ENCODE results near the gene G0S2. TPM values are rescaled to one million over a fixed set of nuclear protein-coding genes. Genes with fewer than 3 reads are reported as not detected.

The G0S2 gene
- total RNA-seq, 4 donors from 2014 or later, result 423 to 6,912 (median 1,538) TPM

DNA sequence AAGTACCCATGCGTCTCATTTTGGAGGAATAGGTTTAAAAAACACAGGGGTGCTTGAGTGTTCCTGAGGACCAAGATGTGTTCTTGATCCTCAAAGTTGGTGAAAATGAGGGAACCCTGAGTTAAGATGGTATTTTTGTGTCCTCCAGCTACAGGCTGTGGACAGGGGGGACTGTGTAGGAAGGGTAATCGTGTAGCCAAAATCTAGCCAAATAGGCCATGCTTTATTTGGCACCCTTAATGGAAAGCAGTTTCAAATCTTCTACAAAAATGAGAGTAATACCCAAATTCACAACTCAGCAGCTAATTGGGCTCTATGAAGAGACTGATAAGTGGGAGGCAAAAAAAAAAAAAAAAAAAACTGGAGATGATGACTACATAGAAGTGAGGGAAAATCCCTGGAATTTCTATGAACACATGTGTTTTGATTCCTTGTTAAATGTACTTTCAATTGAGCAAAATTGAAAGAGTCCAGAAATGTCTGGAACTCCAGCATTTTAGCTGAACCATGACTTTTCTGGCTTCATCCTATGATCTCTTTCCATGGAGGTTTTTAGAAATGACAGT is 29.9 kb downstream of the G0S2 start:
- TF ChIP-seq, protein P1, sequence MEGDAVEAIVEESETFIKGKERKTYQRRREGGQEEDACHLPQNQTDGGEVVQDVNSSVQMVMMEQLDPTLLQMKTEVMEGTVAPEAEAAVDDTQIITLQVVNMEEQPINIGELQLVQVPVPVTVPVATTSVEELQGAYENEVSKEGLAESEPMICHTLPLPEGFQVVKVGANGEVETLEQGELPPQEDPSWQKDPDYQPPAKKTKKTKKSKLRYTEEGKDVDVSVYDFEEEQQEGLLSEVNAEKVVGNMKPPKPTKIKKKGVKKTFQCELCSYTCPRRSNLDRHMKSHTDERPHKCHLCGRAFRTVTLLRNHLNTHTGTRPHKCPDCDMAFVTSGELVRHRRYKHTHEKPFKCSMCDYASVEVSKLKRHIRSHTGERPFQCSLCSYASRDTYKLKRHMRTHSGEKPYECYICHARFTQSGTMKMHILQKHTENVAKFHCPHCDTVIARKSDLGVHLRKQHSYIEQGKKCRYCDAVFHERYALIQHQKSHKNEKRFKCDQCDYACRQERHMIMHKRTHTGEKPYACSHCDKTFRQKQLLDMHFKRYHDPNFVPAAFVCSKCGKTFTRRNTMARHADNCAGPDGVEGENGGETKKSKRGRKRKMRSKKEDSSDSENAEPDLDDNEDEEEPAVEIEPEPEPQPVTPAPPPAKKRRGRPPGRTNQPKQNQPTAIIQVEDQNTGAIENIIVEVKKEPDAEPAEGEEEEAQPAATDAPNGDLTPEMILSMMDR (IDR thresholded peaks at IDR 0.05), result no peak
- no peak for DNase-seq (ENCODE audit: low spot score)
- peak; percentile 20 for ATAC-seq (ENCODE audit: low FRiP score)

DNA sequence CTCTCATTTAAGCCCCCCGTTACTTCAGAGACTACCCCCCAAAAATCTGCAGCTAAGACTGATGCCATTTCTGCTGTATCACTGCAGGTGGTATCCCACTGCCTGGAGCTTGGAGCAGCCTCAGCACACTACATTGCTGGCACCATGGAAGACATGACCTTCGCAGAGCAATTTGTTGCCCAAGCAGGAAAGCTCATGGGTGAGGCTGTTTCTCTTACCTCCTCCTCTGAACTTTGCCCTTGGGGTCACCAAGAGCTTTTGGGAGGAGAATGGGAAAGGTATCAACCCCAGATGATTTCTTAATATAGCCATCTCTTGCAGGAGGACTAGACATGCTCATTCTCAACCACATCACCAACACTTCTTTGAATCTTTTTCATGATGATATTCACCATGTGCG is 31.4 kb downstream of the G0S2 start:
- TF ChIP-seq, protein P1 (IDR thresholded peaks at IDR 0.05), result no peak
- no peak for ATAC-seq (ENCODE audit: low FRiP score)
- DNase-seq (ENCODE audit: low spot score), result no peak

DNA sequence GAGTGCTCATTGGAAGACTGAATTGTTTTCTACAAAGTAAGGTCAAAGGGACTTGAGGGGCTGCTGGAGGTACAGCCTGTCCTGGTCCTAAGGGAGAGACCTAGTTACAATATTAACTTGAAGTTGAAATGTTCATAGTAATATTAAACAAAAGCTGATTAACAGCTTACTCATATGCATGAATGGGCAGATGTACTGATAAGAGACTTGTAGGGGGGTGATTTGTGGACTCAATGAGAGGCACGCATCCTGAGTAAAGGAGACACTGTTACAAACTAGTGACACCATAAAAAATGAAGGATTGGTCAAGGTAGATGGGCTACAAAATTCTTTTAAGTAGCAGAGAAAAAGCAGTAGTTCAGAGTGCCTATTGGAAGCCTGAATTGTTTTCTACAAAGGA is 32.1 kb downstream of the G0S2 start:
- TF ChIP-seq, protein P1 (IDR thresholded peaks at IDR 0.05), result no peak
- no peak for DNase-seq (ENCODE audit: low spot score)
- no peak for ATAC-seq (ENCODE audit: low FRiP score)

DNA sequence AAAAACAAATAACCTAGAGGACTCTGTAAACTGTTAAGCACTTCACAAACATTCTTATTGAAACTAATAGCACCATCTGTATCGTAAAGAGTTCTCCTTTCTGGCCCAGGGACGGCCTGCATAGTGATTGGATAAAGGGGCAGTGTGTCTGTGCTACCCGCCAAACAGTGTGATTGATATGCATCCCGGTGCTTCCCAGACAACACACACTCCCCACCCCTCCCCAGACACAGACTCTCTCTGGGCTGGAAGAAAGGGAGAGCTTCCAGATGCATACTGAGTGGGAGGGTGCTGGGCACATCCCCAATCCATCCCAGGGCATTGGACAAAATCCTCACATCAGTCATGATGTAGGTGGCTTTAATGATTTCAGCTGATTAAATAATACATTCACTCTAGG is 33.1 kb downstream of the G0S2 start:
- TF ChIP-seq, protein P1 (IDR thresholded peaks at IDR 0.05), result no peak
- DNase-seq (ENCODE audit: low spot score) (no peak), ATAC-seq (ENCODE audit: low FRiP score) (no peak)

DNA sequence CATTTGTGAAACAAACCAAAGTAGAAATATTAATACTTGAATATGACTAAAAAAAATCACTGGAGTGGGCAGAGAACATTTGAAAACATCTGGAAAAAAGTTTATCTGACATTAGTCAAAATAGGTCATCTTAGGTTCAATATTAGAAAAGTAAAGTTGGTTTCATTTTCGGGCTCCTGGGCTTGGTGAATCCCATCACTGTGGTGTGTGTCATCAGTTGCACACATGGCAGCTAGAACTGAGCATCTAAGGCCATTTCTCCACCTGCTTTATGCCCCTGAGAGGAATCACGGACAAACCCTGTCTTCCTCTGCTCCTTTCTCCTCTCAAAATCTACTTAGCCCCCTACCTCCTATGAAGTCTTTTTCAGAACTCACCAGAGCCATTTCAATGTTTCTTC is 34.9 kb downstream of the G0S2 start:
- ATAC-seq (ENCODE audit: low FRiP score), result no peak
- DNase-seq (ENCODE audit: low spot score), result no peak

DNA sequence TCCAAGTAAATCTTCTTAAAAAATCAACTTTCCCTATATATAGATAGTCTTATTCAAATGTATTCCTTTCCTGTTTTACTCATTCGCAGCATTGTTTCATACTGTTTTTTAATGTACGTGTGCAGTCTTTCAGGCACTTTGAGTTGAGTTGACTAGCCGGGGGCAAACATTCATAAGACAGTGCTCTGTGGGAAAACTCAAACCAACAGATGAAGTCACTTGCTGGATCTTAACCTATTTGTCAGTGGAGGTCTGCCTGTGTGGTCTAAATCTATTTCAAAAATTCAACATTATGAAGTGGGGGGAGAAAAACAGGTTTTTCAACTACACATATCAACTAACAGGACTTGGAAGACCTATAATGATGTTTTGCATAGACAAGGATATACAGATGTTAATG is 35.6 kb downstream of the G0S2 start:
- DNase-seq (ENCODE audit: low spot score) (no peak), ATAC-seq (ENCODE audit: low FRiP score) (no peak)
- TF ChIP-seq, protein P1 (IDR thresholded peaks at IDR 0.05), result no peak

More for the DNA sequence above, 34.9 kb downstream of the G0S2 start:
- TF ChIP-seq, protein P1 (IDR thresholded peaks at IDR 0.05), result no peak

DNA sequence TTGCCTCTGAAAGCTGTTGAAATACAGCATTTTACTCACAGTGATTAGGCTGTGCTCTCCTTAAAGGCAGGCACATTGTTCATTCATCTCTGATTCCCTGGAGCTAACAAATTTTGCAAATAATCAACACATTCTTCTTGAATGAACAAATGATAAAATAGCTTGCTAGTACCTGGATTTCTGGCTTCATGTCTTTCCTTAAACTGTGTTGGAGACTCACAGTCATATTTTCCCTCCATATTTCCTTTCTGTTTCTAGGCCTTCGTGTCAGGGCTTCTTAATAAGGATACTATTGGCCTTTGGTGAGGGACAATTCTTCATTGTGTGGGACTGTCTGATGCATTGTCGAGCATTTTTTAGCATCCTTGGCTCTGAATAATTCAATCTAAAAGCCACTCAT is 39.1 kb downstream of the G0S2 start:
- TF ChIP-seq, protein P1 (IDR thresholded peaks at IDR 0.05), result no peak
- no peak for ATAC-seq (ENCODE audit: low FRiP score)

More for the DNA sequence above, 39.1 kb downstream of the G0S2 start:
- DNase-seq (ENCODE audit: low spot score), result no peak

Data from omental fat pad (tissue), 4 donors.